ENCODE data around the gene HNRNPLL.

- TF ChIP-seq CTCF (tag by site-specific recombination; IDR thresholded peaks at IDR 0.05) (no peak), ZNF274 (IDR thresholded peaks at IDR 0.05; ENCODE audit: low read length) (no peak), ZNF274 (tag by site-specific recombination; IDR thresholded peaks at IDR 0.05; ENCODE audit: borderline replicate concordance) (no peak), HOXA7 (CRISPR knock-in tag; IDR thresholded peaks at IDR 0.05; ENCODE audit: borderline replicate concordance) (no peak), REST (tag by site-specific recombination; IDR thresholded peaks at IDR 0.05) (no peak), ZNF623 (tag by site-specific recombination; IDR thresholded peaks at IDR 0.05) (no peak), ZNF133 (tag by site-specific recombination; IDR thresholded peaks at IDR 0.05) (no peak), ZNF175 (tag by site-specific recombination; IDR thresholded peaks at IDR 0.05) (no peak), ZNF585B (tag by site-specific recombination; IDR thresholded peaks at IDR 0.05) (no peak), ZNF239 (tag by site-specific recombination; IDR thresholded peaks at IDR 0.05) (no peak), ZSCAN23 (tag by site-specific recombination; IDR thresholded peaks at IDR 0.05) (no peak), ZNF777 (tag by site-specific recombination; IDR thresholded peaks at IDR 0.05; ENCODE audit: borderline replicate concordance) (no peak), KLF10 (tag by site-specific recombination; IDR thresholded peaks at IDR 0.05) (no peak)
Observed at GRCh38 chr2:38537937-38538525, 64.7 kb downstream of the HNRNPLL start.

Measured in HEK293 (cell line).